ENCODE results near the gene INTS15. TPM values are rescaled to one million over a fixed set of nuclear protein-coding genes. Genes with fewer than 3 reads are reported as not detected.

The INTS15 gene
- total RNA-seq, 2 experiments from 2014 or later: 39.3 to 41.8 TPM

- no peak for ATAC-seq (ENCODE audit: poor library complexity)
- peaks cover 12% of the 10 kb centered on the region for H3K4me1 Mint-ChIP-seq (ENCODE audit: low read depth)
- intact Hi-C loops (cut with DNase I, micrococcal nuclease): loop anchor here in 1 of 2 experiments (2.0 kb wide), 1 partner anchor 48 kb away; the partner anchor contains the start of gene ZNF316
- no peak for DNase-seq
- ChIA-PET POLR2A (no interaction called here), CTCF (no interaction called here)
- H3K9me3 Mint-ChIP-seq: no peaks in the 10 kb centered on the region
- peak overlapping the region; percentile 81 for H3K27ac Mint-ChIP-seq
- peaks cover 80% of the 10 kb centered on the region for H3K36me3 Mint-ChIP-seq (ENCODE audit: low read depth)
- Histone ChIP-seq H3K27ac (ENCODE audit: low read depth in 1 of 2, low read length in 2 of 2) (no peak overlapping the region), H3K4me1 (ENCODE audit: insufficient read depth, low read length) (peaks cover 28% of the 10 kb centered on the region), H3K36me3 (ENCODE audit: insufficient read depth, low read length) (peaks cover 32% of the 10 kb centered on the region), H3K27me3 (ENCODE audit: control insufficient read depth in 1 of 2, insufficient read depth in 2 of 2, low read length in 2 of 2) (no peaks in the 10 kb centered on the region), H3K9me3 (ENCODE audit: control insufficient read depth in 1 of 2, insufficient read depth in 1 of 2, low read length in 2 of 2) (no peaks in the 10 kb centered on the region), H3K4me3 (ENCODE audit: low read length) (no peak overlapping the region)
- TF ChIP-seq, protein P1, sequence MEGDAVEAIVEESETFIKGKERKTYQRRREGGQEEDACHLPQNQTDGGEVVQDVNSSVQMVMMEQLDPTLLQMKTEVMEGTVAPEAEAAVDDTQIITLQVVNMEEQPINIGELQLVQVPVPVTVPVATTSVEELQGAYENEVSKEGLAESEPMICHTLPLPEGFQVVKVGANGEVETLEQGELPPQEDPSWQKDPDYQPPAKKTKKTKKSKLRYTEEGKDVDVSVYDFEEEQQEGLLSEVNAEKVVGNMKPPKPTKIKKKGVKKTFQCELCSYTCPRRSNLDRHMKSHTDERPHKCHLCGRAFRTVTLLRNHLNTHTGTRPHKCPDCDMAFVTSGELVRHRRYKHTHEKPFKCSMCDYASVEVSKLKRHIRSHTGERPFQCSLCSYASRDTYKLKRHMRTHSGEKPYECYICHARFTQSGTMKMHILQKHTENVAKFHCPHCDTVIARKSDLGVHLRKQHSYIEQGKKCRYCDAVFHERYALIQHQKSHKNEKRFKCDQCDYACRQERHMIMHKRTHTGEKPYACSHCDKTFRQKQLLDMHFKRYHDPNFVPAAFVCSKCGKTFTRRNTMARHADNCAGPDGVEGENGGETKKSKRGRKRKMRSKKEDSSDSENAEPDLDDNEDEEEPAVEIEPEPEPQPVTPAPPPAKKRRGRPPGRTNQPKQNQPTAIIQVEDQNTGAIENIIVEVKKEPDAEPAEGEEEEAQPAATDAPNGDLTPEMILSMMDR (IDR thresholded peaks at IDR 0.05): no peak
- H3K4me3 Mint-ChIP-seq: peak overlapping the region; percentile 84
- no peaks in the 10 kb centered on the region for H3K27me3 Mint-ChIP-seq
Measured at GRCh38 chr7:6588566-6588965, 1.3 kb upstream of the INTS15 start.

DNA sequence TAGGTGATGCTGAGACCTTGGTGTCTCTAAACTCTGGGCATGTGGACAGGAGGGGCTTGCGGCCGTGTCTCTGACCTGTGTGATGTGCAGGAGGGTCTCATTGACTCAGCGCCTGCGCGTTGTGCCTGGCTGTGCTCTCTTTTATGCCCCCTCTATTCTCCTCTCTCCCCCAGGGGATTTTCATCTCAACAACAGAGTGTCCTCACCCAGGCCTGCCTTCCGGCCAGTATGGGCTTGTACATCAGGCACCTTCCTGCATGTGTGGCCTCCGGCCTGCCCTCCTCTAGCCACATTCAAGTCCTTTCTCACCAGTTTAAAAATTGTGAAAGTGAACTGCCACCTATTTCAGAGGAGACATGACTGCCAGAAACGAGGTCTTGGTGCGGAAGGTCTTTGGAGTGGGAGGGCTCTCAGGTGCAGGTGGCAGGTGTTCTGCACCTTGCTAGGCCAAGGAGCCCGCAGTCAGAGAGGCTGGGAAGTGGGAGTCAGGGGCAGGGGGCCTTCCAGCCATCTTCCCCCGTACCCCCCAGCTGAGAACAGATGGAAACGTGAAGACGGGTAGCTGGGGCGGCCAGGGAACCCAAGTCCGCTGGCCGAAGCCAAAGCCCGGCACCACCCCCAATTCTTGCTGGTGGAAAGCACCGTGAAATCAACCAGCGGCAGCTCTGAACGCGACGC lies 531 bp upstream of the INTS15 start:
- peak overlapping the region; percentile 84 for H3K4me3 Mint-ChIP-seq
- no peak for ATAC-seq (ENCODE audit: poor library complexity)
- H3K36me3 Mint-ChIP-seq (ENCODE audit: low read depth): peaks cover 81% of the 10 kb centered on the region
- Histone ChIP-seq H3K4me3 (ENCODE audit: low read length) (peak overlapping the region; percentile 22), H3K27ac (ENCODE audit: low read depth in 1 of 2, low read length in 2 of 2) (no peak overlapping the region), H3K9me3 (ENCODE audit: control insufficient read depth in 1 of 2, insufficient read depth in 1 of 2, low read length in 2 of 2) (no peaks in the 10 kb centered on the region), H3K4me1 (ENCODE audit: insufficient read depth, low read length) (peaks cover 28% of the 10 kb centered on the region), H3K36me3 (ENCODE audit: insufficient read depth, low read length) (peaks cover 37% of the 10 kb centered on the region), H3K27me3 (ENCODE audit: control insufficient read depth in 1 of 2, insufficient read depth in 2 of 2, low read length in 2 of 2) (no peaks in the 10 kb centered on the region)
- DNase-seq: peak in 1 of 14 experiments; percentile 12
- CTCF ChIA-PET: interaction anchor here (0.8 to 2.1 kb wide), 6 partner anchors 9 to 142 kb away, joined by 3 to 14 read pairs (median 6); partner anchors contain the start of genes DAGLB, ZDHHC4 and ZNF12
- TF ChIP-seq, protein P1 (IDR thresholded peaks at IDR 0.05): no peak
- POLR2A ChIA-PET: interaction anchor here (0.9 to 1.9 kb wide), 8 partner anchors 11 to 141 kb away, joined by 3 to 21 read pairs (median 5); partner anchors contain the start of genes DAGLB and ZDHHC4
- no peaks in the 10 kb centered on the region for H3K27me3 Mint-ChIP-seq
- H3K4me1 Mint-ChIP-seq (ENCODE audit: low read depth): peaks cover 12% of the 10 kb centered on the region
- no peaks in the 10 kb centered on the region for H3K9me3 Mint-ChIP-seq
- intact Hi-C loops (cut with DNase I, micrococcal nuclease): loop anchor here in 1 of 2 experiments (2.0 kb wide), 1 partner anchor 48 kb away; the partner anchor contains the start of gene ZNF316
- peak overlapping the region; percentile 81 for H3K27ac Mint-ChIP-seq

DNA sequence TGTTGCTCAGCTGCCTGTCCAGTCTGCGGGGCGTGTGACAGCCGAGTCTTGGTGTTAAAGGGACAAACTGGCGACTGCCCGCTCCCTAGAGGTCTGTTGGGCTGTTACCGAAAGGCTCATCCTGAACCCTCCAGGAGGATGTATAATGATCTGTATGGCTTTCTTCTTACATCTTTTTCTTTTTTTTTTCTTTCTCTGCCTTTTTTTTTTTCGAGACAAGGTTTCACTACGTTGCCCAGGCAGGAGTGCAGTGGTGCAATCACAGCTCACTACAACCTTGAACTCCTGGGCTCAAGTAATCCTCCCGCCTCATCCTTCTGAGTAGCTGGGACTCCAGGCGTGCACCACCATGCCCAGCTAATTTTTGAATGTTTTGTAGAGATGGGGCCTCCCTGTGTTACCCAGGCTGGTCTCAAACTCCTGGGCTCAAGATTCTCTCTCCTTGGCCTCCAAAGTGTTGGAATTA lies 857 bp downstream of the INTS15 start:
- DNase-seq (no peak), ATAC-seq (ENCODE audit: poor library complexity) (peak; percentile 1)
- Histone ChIP-seq H3K9me3 (ENCODE audit: control insufficient read depth in 1 of 2, insufficient read depth in 1 of 2, low read length in 2 of 2) (no peaks in the 10 kb centered on the region), H3K27ac (ENCODE audit: low read depth in 1 of 2, low read length in 2 of 2) (peak overlapping the region; percentile 55 to 59), H3K4me3 (ENCODE audit: low read length) (peak overlapping the region; percentile 73), H3K4me1 (ENCODE audit: insufficient read depth, low read length) (peaks cover 28% of the 10 kb centered on the region), H3K27me3 (ENCODE audit: control insufficient read depth in 1 of 2, insufficient read depth in 2 of 2, low read length in 2 of 2) (no peaks in the 10 kb centered on the region), H3K36me3 (ENCODE audit: insufficient read depth, low read length) (peaks cover 42% of the 10 kb centered on the region)
- H3K4me3 Mint-ChIP-seq: peak overlapping the region; percentile 98
- CTCF ChIA-PET: interaction anchor here (0.6 to 2.1 kb wide), 6 partner anchors 10 to 594 kb away, joined by 3 to 14 read pairs (median 4); partner anchors contain the start of gene ZDHHC4
- no peaks in the 10 kb centered on the region for H3K27me3 Mint-ChIP-seq
- TF ChIP-seq, protein P1 (IDR thresholded peaks at IDR 0.05): no peak
- intact Hi-C loops (cut with DNase I, micrococcal nuclease): loop anchor here (2.0 to 10.0 kb wide), 5 partner anchors 16 to 1052 kb away; partner anchors contain the start of genes UMAD1 (in 1 of the 2), ZNF12 (in 1 of the 2) and ZNF316 (in 1 of the 2)
- H3K9me3 Mint-ChIP-seq: no peaks in the 10 kb centered on the region
- peaks cover 84% of the 10 kb centered on the region for H3K36me3 Mint-ChIP-seq (ENCODE audit: low read depth)
- H3K27ac Mint-ChIP-seq: peak overlapping the region; percentile 96
- POLR2A ChIA-PET: interaction anchor here (0.7 to 1.9 kb wide), 10 partner anchors 10 to 143 kb away, joined by 3 to 21 read pairs (median 4); partner anchors contain the start of genes DAGLB, ZDHHC4 and ZNF316
- peaks cover 12% of the 10 kb centered on the region for H3K4me1 Mint-ChIP-seq (ENCODE audit: low read depth)

All from CD4-positive, alpha-beta T cell (primary cell).